ENCODE results near the gene MPV17. TPM values are rescaled to one million over a fixed set of nuclear protein-coding genes. Genes with fewer than 3 reads are reported as not detected.

MPV17 gene
- total RNA-seq, 1 donor from 2014 or later: 84.5 TPM

DNA sequence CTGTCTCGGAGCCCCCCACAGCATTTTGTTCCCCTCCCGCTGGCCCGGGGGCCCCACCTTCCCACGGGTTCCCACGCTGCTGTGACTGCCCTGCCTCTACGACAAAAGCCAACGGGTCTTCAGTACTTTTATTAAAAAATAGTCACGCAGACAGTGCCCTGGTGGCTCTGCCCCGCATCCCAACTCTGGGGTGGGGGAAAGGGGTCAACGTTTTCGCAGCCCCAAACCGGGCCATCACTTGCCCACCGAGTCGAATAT is 15.7 kb downstream of the MPV17 start:
- H3K27me3 Mint-ChIP-seq (ENCODE audit: low read depth): peaks cover 64% of the 10 kb centered on the region

DNA sequence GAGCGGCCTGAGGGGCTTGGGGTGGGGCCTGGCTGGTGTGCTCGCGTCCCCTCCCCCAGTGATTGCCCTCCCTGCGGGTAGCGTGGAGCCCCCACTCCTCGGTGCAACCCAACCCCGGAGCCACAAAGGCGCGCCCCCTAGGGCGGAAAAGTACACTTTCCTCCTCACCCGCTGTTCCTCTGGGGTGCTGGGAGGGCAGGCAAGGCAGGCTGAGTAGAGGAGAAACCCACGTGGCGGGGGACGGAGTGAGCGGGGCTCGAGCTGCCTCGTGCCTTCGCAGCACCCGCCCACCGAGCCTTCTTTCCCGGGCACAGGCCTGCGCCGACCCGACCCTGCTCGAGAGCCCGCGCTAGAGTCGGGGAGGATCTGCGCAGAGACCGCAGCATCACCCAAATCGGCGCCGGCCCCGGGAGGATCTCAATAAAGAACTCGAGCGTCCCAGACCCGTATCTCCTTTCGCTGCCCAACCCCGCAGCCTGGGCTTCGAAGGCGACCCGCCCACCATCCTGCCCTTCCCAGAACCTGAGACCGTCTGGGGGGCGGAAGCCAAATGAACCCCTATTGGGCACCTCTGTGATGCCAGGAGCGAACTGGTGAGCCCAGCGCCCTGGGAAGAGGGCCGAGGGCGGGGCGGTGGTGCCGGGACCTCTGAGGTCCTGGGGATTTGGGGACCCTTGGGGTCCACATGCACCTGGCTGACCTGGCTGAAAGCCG is 16.2 kb downstream of the MPV17 start:
- peaks cover 64% of the 10 kb centered on the region for H3K27me3 Mint-ChIP-seq (ENCODE audit: low read depth)
- no peaks in the 10 kb centered on the region for H3K9me3 Mint-ChIP-seq
- peaks cover 13% of the 10 kb centered on the region for H3K36me3 Mint-ChIP-seq (ENCODE audit: low read depth)
- peaks cover 5% of the 10 kb centered on the region for H3K4me1 Mint-ChIP-seq
- H3K27ac Mint-ChIP-seq (ENCODE audit: unreplicated experiment): no peak overlapping the region
- no peak for DNase-seq (ENCODE audit: low read depth, low spot score)
- TF ChIP-seq, protein P1, sequence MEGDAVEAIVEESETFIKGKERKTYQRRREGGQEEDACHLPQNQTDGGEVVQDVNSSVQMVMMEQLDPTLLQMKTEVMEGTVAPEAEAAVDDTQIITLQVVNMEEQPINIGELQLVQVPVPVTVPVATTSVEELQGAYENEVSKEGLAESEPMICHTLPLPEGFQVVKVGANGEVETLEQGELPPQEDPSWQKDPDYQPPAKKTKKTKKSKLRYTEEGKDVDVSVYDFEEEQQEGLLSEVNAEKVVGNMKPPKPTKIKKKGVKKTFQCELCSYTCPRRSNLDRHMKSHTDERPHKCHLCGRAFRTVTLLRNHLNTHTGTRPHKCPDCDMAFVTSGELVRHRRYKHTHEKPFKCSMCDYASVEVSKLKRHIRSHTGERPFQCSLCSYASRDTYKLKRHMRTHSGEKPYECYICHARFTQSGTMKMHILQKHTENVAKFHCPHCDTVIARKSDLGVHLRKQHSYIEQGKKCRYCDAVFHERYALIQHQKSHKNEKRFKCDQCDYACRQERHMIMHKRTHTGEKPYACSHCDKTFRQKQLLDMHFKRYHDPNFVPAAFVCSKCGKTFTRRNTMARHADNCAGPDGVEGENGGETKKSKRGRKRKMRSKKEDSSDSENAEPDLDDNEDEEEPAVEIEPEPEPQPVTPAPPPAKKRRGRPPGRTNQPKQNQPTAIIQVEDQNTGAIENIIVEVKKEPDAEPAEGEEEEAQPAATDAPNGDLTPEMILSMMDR (conservative IDR thresholded peaks at IDR 0.05): no peak
- no peak overlapping the region for H3K4me3 Mint-ChIP-seq

More for the DNA sequence above, 15.7 kb downstream of the MPV17 start:
- Mint-ChIP-seq H3K9me3 (no peaks in the 10 kb centered on the region), H3K4me1 (peaks cover 5% of the 10 kb centered on the region), H3K27ac (ENCODE audit: unreplicated experiment) (no peak overlapping the region), H3K4me3 (no peak overlapping the region), H3K36me3 (ENCODE audit: low read depth) (peaks cover 13% of the 10 kb centered on the region)
- no peak for DNase-seq (ENCODE audit: low read depth, low spot score)
- TF ChIP-seq, protein P1 (conservative IDR thresholded peaks at IDR 0.05): no peak

DNA sequence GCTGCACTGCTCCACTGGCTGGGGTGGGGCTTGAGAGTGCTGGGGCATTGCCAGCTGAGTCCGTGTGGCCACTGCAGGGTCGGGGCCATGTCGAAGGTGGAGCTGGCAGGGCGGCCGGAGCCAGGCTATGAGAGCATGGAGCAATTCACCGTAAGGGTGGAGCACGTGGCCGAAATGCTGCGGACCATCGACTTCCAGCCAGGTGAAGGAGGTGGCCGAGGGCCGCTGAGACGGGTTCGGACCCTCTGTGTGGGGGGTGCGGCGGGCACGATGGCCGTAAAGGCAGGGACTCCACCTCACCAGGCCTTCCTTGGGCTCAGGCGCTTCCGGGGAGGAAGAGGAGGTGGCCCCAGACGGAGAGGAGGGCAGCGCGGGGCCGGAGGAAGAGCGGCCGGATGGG is 16.8 kb downstream of the MPV17 start:
- Mint-ChIP-seq H3K27me3 (ENCODE audit: low read depth) (peaks cover 65% of the 10 kb centered on the region), H3K4me3 (no peak overlapping the region), H3K9me3 (no peaks in the 10 kb centered on the region), H3K27ac (ENCODE audit: unreplicated experiment) (no peak overlapping the region), H3K36me3 (ENCODE audit: low read depth) (peaks cover 8% of the 10 kb centered on the region), H3K4me1 (peaks cover 5% of the 10 kb centered on the region)
- no peak for DNase-seq (ENCODE audit: low read depth, low spot score)
- TF ChIP-seq, protein P1 (conservative IDR thresholded peaks at IDR 0.05): no peak

DNA sequence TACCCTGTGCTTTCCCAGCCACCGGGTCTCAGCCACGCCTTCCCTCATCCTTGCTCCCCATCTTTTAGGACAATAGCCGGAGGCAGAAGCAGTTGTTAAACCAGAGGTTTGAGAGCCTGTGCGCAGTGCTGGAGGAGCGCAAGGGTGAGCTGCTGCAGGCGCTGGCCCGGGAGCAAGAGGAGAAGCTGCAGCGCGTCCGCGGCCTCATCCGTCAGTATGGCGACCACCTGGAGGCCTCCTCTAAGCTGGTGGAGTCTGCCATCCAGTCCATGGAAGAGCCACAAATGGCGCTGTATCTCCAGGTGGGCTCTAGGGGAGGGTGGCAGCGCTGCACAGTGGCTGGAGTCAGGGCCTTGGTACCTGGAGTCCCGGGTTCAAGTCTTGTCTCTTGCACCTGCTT is 17.4 kb downstream of the MPV17 start:
- Mint-ChIP-seq H3K27ac (ENCODE audit: unreplicated experiment) (no peak overlapping the region), H3K36me3 (ENCODE audit: low read depth) (peaks cover 8% of the 10 kb centered on the region), H3K27me3 (ENCODE audit: low read depth) (peaks cover 63% of the 10 kb centered on the region), H3K4me3 (no peak overlapping the region), H3K9me3 (no peaks in the 10 kb centered on the region), H3K4me1 (peaks cover 5% of the 10 kb centered on the region)
- TF ChIP-seq, protein P1 (conservative IDR thresholded peaks at IDR 0.05): no peak
- DNase-seq (ENCODE audit: low read depth, low spot score): no peak

DNA sequence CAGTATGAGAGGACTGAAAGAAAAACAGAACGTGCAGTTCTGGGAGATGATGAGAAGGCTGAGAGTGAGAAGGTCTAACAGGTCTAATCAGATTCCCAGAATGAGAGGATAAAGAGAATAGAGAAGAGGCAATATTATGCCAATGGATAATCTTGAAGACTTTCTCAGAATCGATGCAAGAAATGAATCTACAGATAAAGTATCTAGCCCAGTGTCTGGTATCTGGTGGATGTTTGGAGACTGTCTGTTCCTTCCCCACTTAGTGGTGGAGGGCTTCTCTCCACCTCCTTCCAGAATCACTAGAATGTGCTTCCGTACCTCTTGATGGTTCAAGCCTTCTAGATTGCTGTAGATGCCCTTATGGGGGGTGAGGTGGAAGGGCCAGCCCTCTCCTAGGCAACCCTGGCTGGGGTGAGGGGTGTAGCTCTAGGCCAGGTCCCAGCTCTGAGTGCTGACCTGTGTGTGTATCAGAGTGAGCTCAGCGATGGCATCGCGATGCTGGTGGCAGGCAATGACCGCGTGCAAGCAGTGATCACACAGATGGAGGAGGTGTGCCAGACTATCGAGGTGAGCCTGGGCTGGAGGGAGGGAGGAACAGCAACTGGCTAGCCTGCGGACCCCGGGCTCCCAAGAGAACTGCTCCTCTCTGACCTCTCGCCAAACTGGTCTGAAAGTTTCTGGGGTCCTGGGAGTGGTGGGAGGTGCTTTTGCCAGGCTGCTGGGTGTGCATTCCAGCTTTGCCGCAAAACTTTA is 18.2 kb downstream of the MPV17 start:
- H3K36me3 Mint-ChIP-seq (ENCODE audit: low read depth): peaks cover 4% of the 10 kb centered on the region
- H3K27me3 Mint-ChIP-seq (ENCODE audit: low read depth): peaks cover 58% of the 10 kb centered on the region
- no peak overlapping the region for H3K27ac Mint-ChIP-seq (ENCODE audit: unreplicated experiment)
- no peak for DNase-seq (ENCODE audit: low read depth, low spot score)
- no peak overlapping the region for H3K4me3 Mint-ChIP-seq
- TF ChIP-seq, protein P1 (conservative IDR thresholded peaks at IDR 0.05): no peak
- H3K4me1 Mint-ChIP-seq: peaks cover 5% of the 10 kb centered on the region
- H3K9me3 Mint-ChIP-seq: no peaks in the 10 kb centered on the region

Measured in neural crest cell (in vitro differentiated cells).